ENCODE data around the gene LENEP. TPM values are rescaled to one million over a fixed set of nuclear protein-coding genes. Genes with fewer than 3 reads are reported as not detected.

LENEP gene
- total and polyA plus RNA-seq, 2 of the 8 experiments (the other 6 are each of a cell fraction or from before 2014, with no cell fraction given), result 1.3 TPM; not detected in 1

- no peak for TF ChIP-seq CHD7 (IDR thresholded peaks at IDR 0.05; ENCODE audit: insufficient replicate concordance, low read length)
- TF ChIP-seq RBBP5 (IDR thresholded peaks at IDR 0.05; ENCODE audit: borderline replicate concordance, low read depth, low read length), result no peak
- no peak for TF ChIP-seq EP300 (IDR thresholded peaks at IDR 0.05; ENCODE audit: borderline replicate concordance in 1 of 2, low read depth in 2 of 2, low read length in 2 of 2)
- no peak for TF ChIP-seq SIX5 (IDR thresholded peaks at IDR 0.05; ENCODE audit: low read depth, low read length)
- TF ChIP-seq SUZ12 (IDR thresholded peaks at IDR 0.05; ENCODE audit: low read length), result no peak
- TF ChIP-seq TBP (IDR thresholded peaks at IDR 0.05; ENCODE audit: low read depth, low read length), result no peak
- no peak for TF ChIP-seq KDM1A (IDR thresholded peaks at IDR 0.05; ENCODE audit: borderline replicate concordance, low read length)
- no peak for TF ChIP-seq CBX5 (IDR thresholded peaks at IDR 0.05; ENCODE audit: low read depth, low read length)
- TF ChIP-seq RNF2 (IDR thresholded peaks at IDR 0.05; ENCODE audit: borderline replicate concordance, low read depth, low read length, missing control alignments, poor library complexity, severe bottlenecking), result no peak
- no peak for TF ChIP-seq SIRT6 (IDR thresholded peaks at IDR 0.05; ENCODE audit: low read length)
Measured at GRCh38 chr1:155037043-155037442, 43.7 kb downstream of the LENEP start (continued).
